ENCODE data around the gene NEK1. TPM values are rescaled to one million over a fixed set of nuclear protein-coding genes. Genes with fewer than 3 reads are reported as not detected.

Gene NEK1
- 3.8 to 7.8 TPM (median 5.0 TPM) in 3 replicates for polyA plus RNA-seq
- polyA plus RNA-seq (2011; ENCODE audit: low read depth): 10.3 TPM
- 3.9 and 6.7 TPM in 2 replicates for polyA plus RNA-seq (2011; cell fraction: cytosol; rRNA removed)
- polyA plus RNA-seq (2011; cell fraction: nucleus; rRNA removed): 6.9 and 9.4 TPM in 2 replicates
- polyA plus RNA-seq (2012; ENCODE audit: low replicate concordance): 3.7 and 6.2 TPM in 2 replicates
- polyA minus RNA-seq: 1.6 to 12.0 TPM (median 9.3 TPM) in 3 replicates
- polyA minus RNA-seq (2011; cell fraction: cytosol; rRNA and poly(A)+ RNA removed): 10.0 TPM
- 15.6 and 19.2 TPM in 2 replicates for polyA minus RNA-seq (2011; cell fraction: nucleus; rRNA and poly(A)+ RNA removed)

- H2AFZ ChIP-seq (ENCODE audit: control insufficient read depth, low read length): peak within 1 kb of the TSS; percentile 99
- H3K9me1 ChIP-seq (ENCODE audit: control insufficient read depth, extremely low read depth, insufficient read depth, low read length): no peaks in the 10 kb centered on the region
- H3K9me3 ChIP-seq (ENCODE audit: control insufficient read depth, low read depth, low read length): no peaks in the 10 kb centered on the region
- H3K4me1 ChIP-seq (ENCODE audit: control insufficient read depth, extremely low read depth, insufficient read depth, low read length): peaks cover 18% of the 10 kb centered on the region
- peaks cover 27% of the 10 kb centered on the region for H3K79me2 ChIP-seq (ENCODE audit: control insufficient read depth, insufficient read depth, low read length)
- no peaks in the 10 kb centered on the region for H3K27me3 ChIP-seq (ENCODE audit: control insufficient read depth, extremely low read depth, insufficient read depth, low read length)
- H3K36me3 ChIP-seq (ENCODE audit: control insufficient read depth in 2 of 2, extremely low read depth in 1 of 2, insufficient read depth in 2 of 2, low read length in 2 of 2): no peaks in the 10 kb centered on the region
- FAIRE-seq: peak; percentile 69
- H4K20me1 ChIP-seq (ENCODE audit: control insufficient read depth, extremely low read depth, insufficient read depth, low read length): no peaks in the 10 kb centered on the region
- H3K27ac ChIP-seq (ENCODE audit: control insufficient read depth, insufficient read depth, low read length): peak within 1 kb of the TSS; percentile 99
- H3K4me2 ChIP-seq (ENCODE audit: control insufficient read depth, extremely low read depth, insufficient read depth, low read depth, low read length): peak within 1 kb of the TSS; percentile 93
- peak within 1 kb of the TSS; percentile 99 for H3K9ac ChIP-seq (ENCODE audit: control insufficient read depth, extremely low read depth, insufficient read depth, low read length)
- peak within 1 kb of the TSS; percentile 89 to 97 (median 91) for H3K4me3 ChIP-seq (ENCODE audit: control insufficient read depth in 2 of 3, extremely low read depth in 1 of 3, insufficient read depth in 2 of 3, low read depth in 1 of 3, low read length in 3 of 3)
- dilution Hi-C loops (cut with MboI; ENCODE audit: extremely low pct_ligation_motif_present, low sequenced_read_pairs): no loop called here
- DNase-seq (ENCODE audit: low read depth, low spot score): no peak
- TF ChIP-seq EZH2 (IDR thresholded peaks at IDR 0.05; ENCODE audit: low read length) (no peak), CTCF (optimal IDR thresholded peaks at IDR 0.05 in 1 of 3, IDR thresholded peaks at IDR 0.05 in 1 of 3, conservative IDR thresholded peaks at IDR 0.05 in 1 of 3; ENCODE audit: extremely low read depth in 1 of 3, insufficient read depth in 2 of 3, low read length in 3 of 3) (peak in 1 of 3 experiments; percentile 2)
Measured at GRCh38 chr4:169611991-169612870, at the start of gene NEK1. Gene NEK1, minus strand, starts transcription at chr4:169612583. Its CDS starts 9,953 bp downstream, at chr4:169602630.

- H3K4me1 ChIP-seq (ENCODE audit: control insufficient read depth, extremely low read depth, insufficient read depth, low read length): peaks cover 10% of the 10 kb centered on the region
- H3K27ac ChIP-seq (ENCODE audit: control insufficient read depth, insufficient read depth, low read length): no peak overlapping the region
Measured at GRCh38 chr4:169661761-169662160, 49.4 kb upstream of the NEK1 start.

More at GRCh38 chr4:169661761-169662160, 49.4 kb upstream of the NEK1 start:
- Histone ChIP-seq H3K4me2 (ENCODE audit: control insufficient read depth, extremely low read depth, insufficient read depth, low read depth, low read length) (peak overlapping the region; percentile 93), H3K9me3 (ENCODE audit: control insufficient read depth, low read depth, low read length) (no peaks in the 10 kb centered on the region), H3K27me3 (ENCODE audit: control insufficient read depth, extremely low read depth, insufficient read depth, low read length) (no peaks in the 10 kb centered on the region), H2AFZ (ENCODE audit: control insufficient read depth, low read length) (no peak overlapping the region), H3K9ac (ENCODE audit: control insufficient read depth, extremely low read depth, insufficient read depth, low read length) (no peak overlapping the region), H3K4me3 (ENCODE audit: control insufficient read depth in 2 of 3, extremely low read depth in 1 of 3, insufficient read depth in 2 of 3, low read depth in 1 of 3, low read length in 3 of 3) (no peak overlapping the region), H3K79me2 (ENCODE audit: control insufficient read depth, insufficient read depth, low read length) (peaks cover 19% of the 10 kb centered on the region), H4K20me1 (ENCODE audit: control insufficient read depth, extremely low read depth, insufficient read depth, low read length) (no peaks in the 10 kb centered on the region), H3K9me1 (ENCODE audit: control insufficient read depth, extremely low read depth, insufficient read depth, low read length) (no peaks in the 10 kb centered on the region), H3K36me3 (ENCODE audit: control insufficient read depth in 2 of 2, extremely low read depth in 1 of 2, insufficient read depth in 2 of 2, low read length in 2 of 2) (no peaks in the 10 kb centered on the region)
- dilution Hi-C loops (cut with MboI; ENCODE audit: extremely low pct_ligation_motif_present, low sequenced_read_pairs): no loop called here
- peak; percentile 9 for FAIRE-seq
- no peak for DNase-seq (ENCODE audit: low read depth, low spot score)
- TF ChIP-seq CTCF (optimal IDR thresholded peaks at IDR 0.05 in 1 of 3, IDR thresholded peaks at IDR 0.05 in 1 of 3, conservative IDR thresholded peaks at IDR 0.05 in 1 of 3; ENCODE audit: extremely low read depth in 1 of 3, insufficient read depth in 2 of 3, low read length in 3 of 3) (no peak), EZH2 (IDR thresholded peaks at IDR 0.05; ENCODE audit: low read length) (no peak)

All from keratinocyte (primary cell).